AG04450 (cell line): ENCODE measurements around the gene IQCB1. TPM values are rescaled to one million over a fixed set of nuclear protein-coding genes. Genes with fewer than 3 reads are reported as not detected.

Experiments
- CTCF ChIA-PET: fragments of 300-600, 350-600 bp; formaldehyde crosslinking; extraction: SDS; loops from one replicate; lab custom pipeline; 2022; ENCODE audit warnings: antibody characterized with exemption, inconsistent platforms; lab: Charles Lee
- POLR2A ChIA-PET: fragments of 350-600 bp; formaldehyde crosslinking; extraction: SDS; loops from one replicate; lab custom pipeline; 2021; ENCODE audit warnings: antibody characterized with exemption, inconsistent platforms; lab: Yijun Ruan, JAX
- DNase-seq: peaks from one replicate; pipeline ENCODE4 v3.0.0-alpha.2; 2011; ENCODE audit warnings: low read depth, low spot score
- H3K27ac ChIP-seq: one replicate; pipeline ENCODE4 v1.5.1; 2012; ENCODE audit warnings: low read depth, low read length, control low read depth
- H3K27me3 ChIP-seq: one replicate; pipeline ENCODE4 v1.6.0; 2012; ENCODE audit warnings: low read length; ENCODE audit not compliant: control insufficient read depth, insufficient read depth
- H3K4me3 ChIP-seq: 2 replicates; pipeline ENCODE4 v1.5.1; 2011; ENCODE audit warnings: mild to moderate bottlenecking, low read depth, low read length, control low read depth
- H3K9me3 ChIP-seq: 2 replicates; pipeline ENCODE4 v1.5.1; 2012; ENCODE audit warnings: low read length; ENCODE audit not compliant: control insufficient read depth, insufficient read depth
- polyA plus RNA-seq: library from polyadenylated mRNA; depleted of rRNA; stranded (reverse); fragments of >200 nt; gene quantifications from 2 replicates; pipeline ENCODE4 v1.2.3, GENCODE V29; 2011
- TF ChIP-seq, protein P1 (sequence below): IDR thresholded peaks from 2 replicates; pipeline ENCODE4 v1.5.1; 2011; ENCODE audit warnings: low read depth, low read length, control low read depth, inconsistent platforms

Gene IQCB1
- polyA plus RNA-seq, 1 experiment: 19.3 TPM

DNA sequence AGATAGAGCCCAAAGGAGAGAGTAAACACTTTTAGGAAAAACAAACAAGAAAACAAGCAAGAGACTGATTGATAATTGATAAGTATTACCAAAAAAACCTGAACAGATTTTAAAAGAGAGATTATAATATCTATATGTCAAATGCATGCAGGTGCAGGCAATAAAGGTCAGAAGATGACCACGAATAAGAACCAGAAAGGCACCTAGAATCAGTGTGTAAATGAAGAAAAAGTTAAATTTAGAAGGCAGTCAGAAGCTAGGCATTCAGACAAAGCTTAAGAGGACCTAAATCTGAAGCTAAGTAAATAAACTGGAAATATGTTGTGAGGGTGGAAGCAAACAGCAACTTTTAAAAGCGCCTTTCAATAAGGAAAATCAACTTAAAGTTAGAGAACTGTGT lies 16.3 kb downstream of the IQCB1 start:
- DNase-seq: no peak
- Histone ChIP-seq H3K27ac (no peak overlapping the region), H3K9me3 (no peaks in the 10 kb centered on the region), H3K4me3 (no peak overlapping the region), H3K27me3 (no peaks in the 10 kb centered on the region)
- ChIA-PET POLR2A (no interaction called here), CTCF (no interaction called here)
- TF ChIP-seq, protein P1, sequence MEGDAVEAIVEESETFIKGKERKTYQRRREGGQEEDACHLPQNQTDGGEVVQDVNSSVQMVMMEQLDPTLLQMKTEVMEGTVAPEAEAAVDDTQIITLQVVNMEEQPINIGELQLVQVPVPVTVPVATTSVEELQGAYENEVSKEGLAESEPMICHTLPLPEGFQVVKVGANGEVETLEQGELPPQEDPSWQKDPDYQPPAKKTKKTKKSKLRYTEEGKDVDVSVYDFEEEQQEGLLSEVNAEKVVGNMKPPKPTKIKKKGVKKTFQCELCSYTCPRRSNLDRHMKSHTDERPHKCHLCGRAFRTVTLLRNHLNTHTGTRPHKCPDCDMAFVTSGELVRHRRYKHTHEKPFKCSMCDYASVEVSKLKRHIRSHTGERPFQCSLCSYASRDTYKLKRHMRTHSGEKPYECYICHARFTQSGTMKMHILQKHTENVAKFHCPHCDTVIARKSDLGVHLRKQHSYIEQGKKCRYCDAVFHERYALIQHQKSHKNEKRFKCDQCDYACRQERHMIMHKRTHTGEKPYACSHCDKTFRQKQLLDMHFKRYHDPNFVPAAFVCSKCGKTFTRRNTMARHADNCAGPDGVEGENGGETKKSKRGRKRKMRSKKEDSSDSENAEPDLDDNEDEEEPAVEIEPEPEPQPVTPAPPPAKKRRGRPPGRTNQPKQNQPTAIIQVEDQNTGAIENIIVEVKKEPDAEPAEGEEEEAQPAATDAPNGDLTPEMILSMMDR: no peak

DNA sequence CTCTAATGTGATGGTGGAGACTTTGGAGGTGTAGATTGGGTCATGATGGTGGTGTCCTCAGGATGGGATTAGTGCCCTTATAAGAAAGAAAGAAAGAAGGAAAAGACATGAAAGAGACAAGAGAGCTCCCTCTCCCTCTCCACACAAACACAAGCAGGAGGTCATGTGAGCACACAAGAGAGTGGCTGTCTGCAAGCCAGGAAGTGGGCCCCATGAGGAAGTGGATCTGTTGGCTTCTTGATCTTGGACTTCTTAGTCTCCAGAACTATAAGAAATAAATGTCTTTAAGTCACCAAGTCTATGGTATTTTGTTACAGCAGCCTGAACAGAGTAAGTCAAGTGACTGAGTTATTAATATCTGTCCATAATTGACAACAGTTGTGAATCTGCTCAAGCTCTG lies 17.1 kb downstream of the IQCB1 start:
- no peak overlapping the region for H3K4me3 ChIP-seq
- DNase-seq: no peak
- no peaks in the 10 kb centered on the region for H3K9me3 ChIP-seq
- H3K27ac ChIP-seq: no peak overlapping the region
- ChIA-PET CTCF (no interaction called here), POLR2A (no interaction called here)
- TF ChIP-seq, protein P1: no peak
- H3K27me3 ChIP-seq: no peaks in the 10 kb centered on the region

DNA sequence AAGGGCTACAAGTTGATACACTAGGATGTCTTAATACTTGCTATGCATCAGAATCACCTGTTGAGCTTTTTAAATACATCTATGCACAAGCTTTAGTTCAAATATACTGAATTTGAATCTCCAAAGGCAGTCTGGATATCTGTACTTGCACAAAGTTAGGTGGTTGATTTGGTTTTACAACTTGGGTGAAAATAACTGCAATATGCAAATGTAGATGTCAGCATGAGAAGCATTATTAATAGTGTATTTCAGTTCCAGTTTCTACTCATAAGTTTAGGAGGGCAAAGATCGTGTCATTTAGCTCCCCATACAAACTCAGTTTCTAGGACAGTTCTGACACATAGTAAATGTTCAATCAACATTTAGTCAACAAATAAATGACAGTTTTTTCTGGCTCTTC lies 25.6 kb downstream of the IQCB1 start:
- POLR2A ChIA-PET: no interaction called here
- no peak overlapping the region for H3K4me3 ChIP-seq
- no peak for DNase-seq
- TF ChIP-seq, protein P1: no peak
- CTCF ChIA-PET: interaction anchor here (0.8 kb wide), 1 partner anchor 19 kb away, joined by 3 read pairs; no protein-coding TSS in a partner anchor
- no peaks in the 10 kb centered on the region for H3K27me3 ChIP-seq
- H3K27ac ChIP-seq: no peak overlapping the region
- H3K9me3 ChIP-seq: no peaks in the 10 kb centered on the region

DNA sequence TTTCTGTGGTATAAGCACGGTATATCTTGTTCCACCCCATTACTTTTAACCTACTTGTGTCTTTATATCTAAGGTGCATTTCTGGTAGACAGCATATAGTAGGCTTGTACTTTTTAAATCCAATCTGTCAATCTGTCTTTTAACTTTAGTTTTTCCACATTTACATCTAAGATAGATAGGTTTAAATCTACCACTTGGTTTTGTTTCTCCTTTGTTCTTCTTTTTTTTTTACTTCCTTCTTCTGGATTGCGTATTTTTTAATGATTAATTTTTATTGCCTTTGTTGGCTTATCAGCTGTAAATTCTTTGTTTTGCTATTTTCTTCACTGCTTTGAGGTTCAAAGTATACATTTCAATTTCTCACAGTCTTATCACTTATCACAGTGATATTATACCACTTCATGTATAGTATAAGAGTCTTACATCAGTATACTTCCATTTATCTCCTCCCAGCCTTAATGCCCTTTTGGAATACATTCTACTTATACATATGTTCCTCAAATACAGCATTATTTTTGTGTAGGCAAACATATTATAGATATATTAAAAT lies 31.0 kb downstream of the IQCB1 start:
- H3K27ac ChIP-seq: no peak overlapping the region
- POLR2A ChIA-PET: no interaction called here
- H3K27me3 ChIP-seq: no peaks in the 10 kb centered on the region
- DNase-seq: no peak
- TF ChIP-seq, protein P1: no peak
- no peak overlapping the region for H3K4me3 ChIP-seq
- H3K9me3 ChIP-seq: no peaks in the 10 kb centered on the region
- CTCF ChIA-PET: no interaction called here

DNA sequence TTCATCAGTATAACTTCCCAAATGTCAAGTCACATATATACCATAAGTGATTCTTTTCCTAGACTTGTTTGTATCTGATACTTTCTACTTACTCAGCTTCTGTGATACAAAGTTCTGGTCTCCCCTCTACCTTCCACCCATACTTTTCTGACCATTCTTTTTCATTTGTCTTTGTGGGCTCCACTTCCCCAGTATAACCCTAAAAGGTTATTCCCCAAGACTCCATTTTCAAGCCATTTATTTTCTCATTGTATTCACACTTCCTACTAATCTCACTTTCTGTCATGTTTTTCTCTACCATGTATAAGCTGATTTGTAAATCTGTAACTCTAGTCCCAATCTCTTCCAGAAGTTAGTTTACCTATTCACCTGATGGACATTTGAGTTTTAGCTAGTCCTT lies 34.0 kb downstream of the IQCB1 start:
- no peaks in the 10 kb centered on the region for H3K27me3 ChIP-seq
- POLR2A ChIA-PET: no interaction called here
- H3K9me3 ChIP-seq: no peaks in the 10 kb centered on the region
- H3K4me3 ChIP-seq: no peak overlapping the region
- CTCF ChIA-PET: no interaction called here
- TF ChIP-seq, protein P1: no peak
- DNase-seq: no peak
- H3K27ac ChIP-seq: no peak overlapping the region
